ENCODE data around the gene ZNF672. TPM values are rescaled to one million over a fixed set of nuclear protein-coding genes. Genes with fewer than 3 reads are reported as not detected.

ZNF672 gene
- polyA plus RNA-seq, 4 donors = 17.2 to 25.7 (median 21.3) TPM

- Histone ChIP-seq H3K27me3 (ENCODE audit: control insufficient read depth in 3 of 3, insufficient read depth in 3 of 3, low read length in 3 of 3) (no peaks in the 10 kb centered on the region), H3K9me3 (ENCODE audit: control insufficient read depth in 2 of 2, insufficient read depth in 1 of 2, low read depth in 1 of 2, low read length in 1 of 2) (no peaks in the 10 kb centered on the region), H3K4me3 (ENCODE audit: low read depth in 1 of 3, low read length in 3 of 3) (no peak overlapping the region), H3K36me3 (ENCODE audit: control insufficient read depth in 3 of 3, insufficient read depth in 2 of 3, low read depth in 1 of 3, low read length in 3 of 3) (peaks cover 14 to 83% (median 27%) of the 10 kb centered on the region in 3 donors), H3K27ac (ENCODE audit: low read depth in 1 of 3, low read length in 2 of 3) (no peak overlapping the region), H3K4me1 (ENCODE audit: control insufficient read depth in 3 of 3, insufficient read depth in 2 of 3, low read depth in 1 of 3, low read length in 2 of 3) (no peaks in the 10 kb centered on the region)
- DNase-seq (no peak), FAIRE-seq (no peak)
- WGBS, 3 donors = 86 to 87% (median 87%) methylated on average over 8 to 9 of the region's 9 CpGs
Observed at GRCh38 chr1:248850124-248850523, 12.1 kb downstream of the ZNF672 start.

- Histone ChIP-seq H3K36me3 (ENCODE audit: control insufficient read depth in 3 of 3, insufficient read depth in 2 of 3, low read depth in 1 of 3, low read length in 3 of 3) (peaks cover 14 to 84% (median 23%) of the 10 kb centered on the region in 3 donors), H3K9me3 (ENCODE audit: control insufficient read depth in 2 of 2, insufficient read depth in 1 of 2, low read depth in 1 of 2, low read length in 1 of 2) (no peaks in the 10 kb centered on the region), H3K27ac (ENCODE audit: low read depth in 1 of 3, low read length in 2 of 3) (no peak overlapping the region), H3K27me3 (ENCODE audit: control insufficient read depth in 3 of 3, insufficient read depth in 3 of 3, low read length in 3 of 3) (no peaks in the 10 kb centered on the region), H3K4me3 (ENCODE audit: low read depth in 1 of 3, low read length in 3 of 3) (no peak overlapping the region), H3K4me1 (ENCODE audit: control insufficient read depth in 3 of 3, insufficient read depth in 2 of 3, low read depth in 1 of 3, low read length in 2 of 3) (no peaks in the 10 kb centered on the region)
- DNase-seq = no peak
- FAIRE-seq = no peak
- 80 to 86% (median 83%) methylated on average over 10 of the region's 10 CpGs for WGBS, 3 donors
Observed at GRCh38 chr1:248850536-248851251, 12.7 kb downstream of the ZNF672 start.

GRCh38 chr1:248851390-248851789 is 13.4 kb downstream of the ZNF672 start:
- FAIRE-seq (no peak), DNase-seq (no peak)
- Histone ChIP-seq H3K4me3 (ENCODE audit: low read depth in 1 of 3, low read length in 3 of 3) (no peak overlapping the region), H3K4me1 (ENCODE audit: control insufficient read depth in 3 of 3, insufficient read depth in 2 of 3, low read depth in 1 of 3, low read length in 2 of 3) (no peaks in the 10 kb centered on the region), H3K27me3 (ENCODE audit: control insufficient read depth in 3 of 3, insufficient read depth in 3 of 3, low read length in 3 of 3) (no peaks in the 10 kb centered on the region), H3K27ac (ENCODE audit: low read depth in 1 of 3, low read length in 2 of 3) (no peak overlapping the region), H3K36me3 (ENCODE audit: control insufficient read depth in 3 of 3, insufficient read depth in 2 of 3, low read depth in 1 of 3, low read length in 3 of 3) (peaks cover 14 to 86% (median 16%) of the 10 kb centered on the region in 3 donors), H3K9me3 (ENCODE audit: control insufficient read depth in 2 of 2, insufficient read depth in 1 of 2, low read depth in 1 of 2, low read length in 1 of 2) (no peaks in the 10 kb centered on the region)
- 62 to 91% (median 80%) methylated on average over 2 of the region's 2 CpGs for WGBS, 3 donors

GRCh38 chr1:248852481-248853405 is 14.7 kb downstream of the ZNF672 start:
- no peak for FAIRE-seq
- H3K4me1 ChIP-seq (ENCODE audit: control insufficient read depth in 3 of 3, insufficient read depth in 2 of 3, low read depth in 1 of 3, low read length in 2 of 3) = peaks cover 0 to 8% (median under 1%) of the 10 kb centered on the region in 3 donors

GRCh38 chr1:248853663-248854375 is 15.8 kb downstream of the ZNF672 start:
- H3K4me1 ChIP-seq (ENCODE audit: control insufficient read depth in 3 of 3, insufficient read depth in 2 of 3, low read depth in 1 of 3, low read length in 2 of 3) = peaks cover 0 to 10% (median 2%) of the 10 kb centered on the region in 3 donors
- DNase-seq (peak in 1 of 2 donors; percentile 16), FAIRE-seq (no peak)
- H3K27ac ChIP-seq (ENCODE audit: low read depth in 1 of 3, low read length in 2 of 3) = no peak overlapping the region
- no peaks in the 10 kb centered on the region for H3K27me3 ChIP-seq (ENCODE audit: control insufficient read depth in 3 of 3, insufficient read depth in 3 of 3, low read length in 3 of 3)
- H3K36me3 ChIP-seq (ENCODE audit: control insufficient read depth in 3 of 3, insufficient read depth in 2 of 3, low read depth in 1 of 3, low read length in 3 of 3) = peaks cover 0 to 64% (median 6%) of the 10 kb centered on the region in 3 donors
- no peak overlapping the region for H3K4me3 ChIP-seq (ENCODE audit: low read depth in 1 of 3, low read length in 3 of 3)
- no peaks in the 10 kb centered on the region for H3K9me3 ChIP-seq (ENCODE audit: control insufficient read depth in 2 of 2, insufficient read depth in 1 of 2, low read depth in 1 of 2, low read length in 1 of 2)
- 70 to 76% (median 74%) methylated on average over 6 to 8 of the region's 8 CpGs for WGBS, 3 donors

More at GRCh38 chr1:248852481-248853405, 14.7 kb downstream of the ZNF672 start:
- H3K27me3 ChIP-seq (ENCODE audit: control insufficient read depth in 3 of 3, insufficient read depth in 3 of 3, low read length in 3 of 3) = no peaks in the 10 kb centered on the region
- no peak for DNase-seq
- WGBS, 3 donors = 79 to 92% (median 90%) methylated on average over 7 of the region's 7 CpGs
- H3K36me3 ChIP-seq (ENCODE audit: control insufficient read depth in 3 of 3, insufficient read depth in 2 of 3, low read depth in 1 of 3, low read length in 3 of 3) = peaks cover 7 to 74% (median 10%) of the 10 kb centered on the region in 3 donors
- H3K4me3 ChIP-seq (ENCODE audit: low read depth in 1 of 3, low read length in 3 of 3) = no peak overlapping the region
- H3K27ac ChIP-seq (ENCODE audit: low read depth in 1 of 3, low read length in 2 of 3) = no peak overlapping the region
- H3K9me3 ChIP-seq (ENCODE audit: control insufficient read depth in 2 of 2, insufficient read depth in 1 of 2, low read depth in 1 of 2, low read length in 1 of 2) = no peaks in the 10 kb centered on the region

GRCh38 chr1:248855580-248855979 is 17.6 kb downstream of the ZNF672 start:
- DNase-seq (no peak), FAIRE-seq (no peak)
- peaks cover 0 to 17% (median 2%) of the 10 kb centered on the region in 3 donors for H3K4me1 ChIP-seq (ENCODE audit: control insufficient read depth in 3 of 3, insufficient read depth in 2 of 3, low read depth in 1 of 3, low read length in 2 of 3)
- H3K9me3 ChIP-seq (ENCODE audit: control insufficient read depth in 2 of 2, insufficient read depth in 1 of 2, low read depth in 1 of 2, low read length in 1 of 2) = no peaks in the 10 kb centered on the region
- 91 to 95% (median 91%) methylated on average over 6 of the region's 6 CpGs for WGBS, 3 donors
- peaks cover 0 to 46% (median 0%) of the 10 kb centered on the region in 3 donors for H3K36me3 ChIP-seq (ENCODE audit: control insufficient read depth in 3 of 3, insufficient read depth in 2 of 3, low read depth in 1 of 3, low read length in 3 of 3)
- no peaks in the 10 kb centered on the region for H3K27me3 ChIP-seq (ENCODE audit: control insufficient read depth in 3 of 3, insufficient read depth in 3 of 3, low read length in 3 of 3)
- H3K27ac ChIP-seq (ENCODE audit: low read depth in 1 of 3, low read length in 2 of 3) = no peak overlapping the region
- no peak overlapping the region for H3K4me3 ChIP-seq (ENCODE audit: low read depth in 1 of 3, low read length in 3 of 3)

- Histone ChIP-seq H3K27me3 (ENCODE audit: control insufficient read depth in 3 of 3, insufficient read depth in 3 of 3, low read length in 3 of 3) (no peaks in the 10 kb centered on the region), H3K27ac (ENCODE audit: low read depth in 1 of 3, low read length in 2 of 3) (no peak overlapping the region), H3K9me3 (ENCODE audit: control insufficient read depth in 2 of 2, insufficient read depth in 1 of 2, low read depth in 1 of 2, low read length in 1 of 2) (no peaks in the 10 kb centered on the region), H3K4me1 (ENCODE audit: control insufficient read depth in 3 of 3, insufficient read depth in 2 of 3, low read depth in 1 of 3, low read length in 2 of 3) (peaks cover 0 to 17% (median 2%) of the 10 kb centered on the region in 3 donors), H3K4me3 (ENCODE audit: low read depth in 1 of 3, low read length in 3 of 3) (no peak overlapping the region), H3K36me3 (ENCODE audit: control insufficient read depth in 3 of 3, insufficient read depth in 2 of 3, low read depth in 1 of 3, low read length in 3 of 3) (peaks cover 0 to 41% (median 0%) of the 10 kb centered on the region in 3 donors)
- DNase-seq = no peak
- 93 to 100% (median 97%) methylated on average over 1 of the region's 1 CpG for WGBS, 3 donors
- FAIRE-seq = no peak
Observed at GRCh38 chr1:248856176-248856575, 18.2 kb downstream of the ZNF672 start.

GRCh38 chr1:248857201-248857600 is 19.2 kb downstream of the ZNF672 start:
- WGBS, 3 donors = 88 to 92% (median 89%) methylated on average over 7 of the region's 7 CpGs
- H3K36me3 ChIP-seq (ENCODE audit: control insufficient read depth in 3 of 3, insufficient read depth in 2 of 3, low read depth in 1 of 3, low read length in 3 of 3) = peaks cover 0 to 34% (median 0%) of the 10 kb centered on the region in 3 donors
- H3K27me3 ChIP-seq (ENCODE audit: control insufficient read depth in 3 of 3, insufficient read depth in 3 of 3, low read length in 3 of 3) = no peaks in the 10 kb centered on the region
- FAIRE-seq (no peak), DNase-seq (no peak)
- no peak overlapping the region for H3K27ac ChIP-seq (ENCODE audit: low read depth in 1 of 3, low read length in 2 of 3)
- no peaks in the 10 kb centered on the region for H3K9me3 ChIP-seq (ENCODE audit: control insufficient read depth in 2 of 2, insufficient read depth in 1 of 2, low read depth in 1 of 2, low read length in 1 of 2)
- peaks cover 0 to 17% (median 2%) of the 10 kb centered on the region in 3 donors for H3K4me1 ChIP-seq (ENCODE audit: control insufficient read depth in 3 of 3, insufficient read depth in 2 of 3, low read depth in 1 of 3, low read length in 2 of 3)
- H3K4me3 ChIP-seq (ENCODE audit: low read depth in 1 of 3, low read length in 3 of 3) = no peak overlapping the region
